SH-SY5Y (cell line): Measurements from ENCODE around the gene MIER2.

ENCODE experiments used
- GATA2 ChIP-seq: IDR thresholded peaks from 2 replicates; pipeline ENCODE4 v1.6.1; 2011; ENCODE audit warnings: mild to moderate bottlenecking, low read depth, low read length
- GATA3 ChIP-seq: IDR thresholded peaks from 2 replicates; pipeline ENCODE4 v1.6.1; 2011; ENCODE audit warnings: low read depth, mild to moderate bottlenecking, low read length, moderate library complexity

- TF ChIP-seq GATA3 = no peak
- TF ChIP-seq GATA2 = no peak
Observed at GRCh38 chr19:325173-325936, 19.2 kb downstream of the MIER2 start.
